GM21737 (cell line): Measurements from ENCODE around the gene LAMTOR4.
"Not testable (repeated sequence)": the region's sequence is repeated elsewhere in the genome, so short reads cannot be mapped to it uniquely, and the experiment has no call there.

Experiments used
- ATAC-seq: cut with Tn5 transposase; IDR thresholded peaks from one replicate; pipeline ENCODE4 v1.9.1; 2021; ENCODE audit warnings: mild to moderate bottlenecking, moderate library complexity; ENCODE audit not compliant: unreplicated experiment

Gene LAMTOR4

DNA sequence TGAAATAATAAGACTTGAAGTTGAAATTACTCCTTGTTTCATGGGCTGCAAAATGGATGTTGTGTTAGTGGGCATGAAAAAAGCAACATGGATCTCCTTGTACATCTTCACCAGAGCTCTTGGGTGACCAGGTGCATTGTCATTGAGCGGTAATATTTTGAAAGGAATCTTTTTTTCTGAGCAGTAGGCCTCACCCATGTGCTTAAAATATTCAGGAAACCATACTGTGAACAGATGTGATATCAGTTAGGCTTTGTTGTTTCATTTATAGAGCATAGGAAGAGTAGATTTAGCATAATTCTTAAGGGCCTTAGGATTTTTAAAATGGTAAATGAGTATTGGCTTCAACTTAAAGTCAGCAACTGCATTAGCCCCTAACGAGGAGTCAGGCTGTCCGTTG lies 44.3 kb downstream of the LAMTOR4 start:
- no peak for ATAC-seq

DNA sequence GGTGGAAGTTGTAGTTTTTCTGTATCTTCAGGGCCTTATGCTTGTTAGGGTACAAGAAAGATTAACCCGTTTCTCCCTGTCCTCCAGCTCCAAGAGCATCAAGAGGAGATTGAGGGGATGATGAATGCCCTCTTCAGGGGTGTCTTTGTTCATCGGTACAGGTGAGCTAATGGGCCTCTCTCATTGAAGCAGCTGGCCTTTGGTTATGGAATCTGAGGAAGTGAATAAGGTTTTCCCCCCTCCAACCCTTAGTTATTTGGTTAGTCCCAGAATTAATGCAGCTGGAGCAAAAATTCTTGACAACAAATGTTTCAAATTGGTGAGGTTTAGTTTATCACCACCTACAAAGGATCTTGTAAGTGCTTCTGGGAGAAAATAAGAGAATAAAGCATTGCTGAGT lies 46.5 kb downstream of the LAMTOR4 start:
- no peak for ATAC-seq

DNA sequence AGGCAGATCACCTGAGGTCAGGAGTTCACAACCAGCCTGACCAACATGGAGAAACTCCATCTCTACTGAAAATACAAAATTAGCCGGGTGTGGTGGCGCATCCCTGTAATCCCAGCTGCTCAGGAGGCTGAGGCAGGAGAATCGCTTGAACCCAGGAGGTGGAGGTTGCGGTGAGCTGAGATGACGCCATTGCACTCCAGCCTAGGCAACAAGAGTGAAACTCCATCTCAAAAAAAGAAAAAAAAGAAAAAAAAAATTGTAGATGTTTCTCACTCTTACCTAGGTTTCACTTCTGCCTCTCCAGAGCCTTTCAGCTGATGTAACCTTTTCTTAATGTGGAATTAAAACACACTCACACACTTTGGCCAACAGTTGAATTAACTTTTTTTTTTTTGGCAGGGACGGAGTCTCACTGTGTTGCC lies 47.2 kb downstream of the LAMTOR4 start:
- not testable (repeated sequence) for ATAC-seq

DNA sequence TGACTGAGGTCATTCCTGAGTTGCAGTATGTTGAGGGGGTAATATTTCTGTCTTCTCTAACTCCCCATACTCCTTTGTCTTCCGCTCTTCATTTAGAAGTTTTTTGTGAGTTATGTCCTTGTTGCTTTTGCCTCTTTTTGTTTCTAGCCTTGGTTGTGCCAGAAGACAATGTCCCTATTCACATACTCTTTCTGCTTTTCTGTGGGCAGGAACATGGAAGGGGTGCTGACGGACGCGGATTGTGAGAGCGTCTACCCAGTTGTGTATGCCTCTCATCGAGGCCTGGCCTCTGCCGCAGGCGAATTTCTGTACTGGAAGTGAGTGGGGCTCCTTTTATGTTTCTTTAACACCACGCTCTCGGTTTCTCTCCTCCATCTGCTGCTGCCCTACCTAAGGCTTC lies 49.5 kb downstream of the LAMTOR4 start:
- ATAC-seq: no peak

DNA sequence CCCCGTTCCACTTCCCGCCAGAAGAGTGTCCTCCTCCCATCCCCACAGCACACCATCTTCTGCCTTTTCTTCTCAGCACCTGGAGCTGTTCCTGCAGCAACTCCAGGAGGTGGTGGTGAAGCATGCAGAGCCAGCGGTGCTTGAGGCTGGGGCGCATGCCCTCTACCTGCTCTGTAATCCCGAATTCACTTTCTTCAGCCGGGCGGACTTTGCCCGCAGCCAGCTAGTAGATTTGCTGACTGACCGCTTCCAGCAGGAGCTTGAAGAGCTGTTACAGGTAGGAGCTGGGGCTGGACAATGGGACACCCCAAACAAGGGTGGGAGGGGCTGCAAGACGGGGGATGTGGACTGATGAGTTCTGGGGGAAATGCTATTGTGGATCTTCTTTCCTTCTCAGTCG lies 52.0 kb downstream of the LAMTOR4 start:
- ATAC-seq: no peak
